ENCODE data around the gene DMWD.

- TF ChIP-seq EZH2phosphoT487 (IDR thresholded peaks at IDR 0.05; ENCODE audit: borderline replicate concordance, low read depth, low read length) = no peak
- no peak for TF ChIP-seq CTCF (conservative IDR thresholded peaks at IDR 0.05; ENCODE audit: low read length)
Observed at GRCh38 chr19:45817725-45818301, 25.2 kb upstream of the DMWD start.

Data from OCI-LY7 (cell line).